PC-3 (cell line): ENCODE data around the gene SPTLC3.

ENCODE experiments used
- CTCF ChIP-seq: fragments of 300-600 bp; sonication (generic); conservative IDR thresholded peaks from 2 replicates; pipeline ENCODE4 v1.5.1; 2017; ENCODE audit warnings: antibody characterized with exemption, low read depth, mild to moderate bottlenecking, low read length
- EZH2 ChIP-seq: fragments of 300-600 bp; sonication (generic); IDR thresholded peaks from one replicate; pipeline ENCODE4 v1.6.1; 2017; ENCODE audit warnings: antibody characterized with exemption, mild to moderate bottlenecking, low read length; ENCODE audit not compliant: unreplicated experiment
- EZH2phosphoT487 ChIP-seq: fragments of 300-600 bp; sonication (generic); IDR thresholded peaks from 2 replicates; pipeline ENCODE4 v1.6.1; 2018; ENCODE audit warnings: mild to moderate bottlenecking, antibody characterized with exemption, low read length, borderline replicate concordance

- no peak for TF ChIP-seq CTCF
- no peak for TF ChIP-seq EZH2
- TF ChIP-seq EZH2phosphoT487: no peak
Measured at GRCh38 chr20:13089950-13090469, 81.2 kb downstream of the SPTLC3 start.
